HCT116 (cell line): Measurements from ENCODE around the gene AMZ1.
"Not testable (repeated sequence)": the region's sequence is repeated elsewhere in the genome, so short reads cannot be mapped to it uniquely, and the experiment has no call there.

Experiments
- ATF3 ChIP-seq: IDR thresholded peaks from 2 replicates; pipeline ENCODE4 v1.6.1; 2012
- CEBPB ChIP-seq: IDR thresholded peaks from 2 replicates; pipeline ENCODE4 v1.6.1; 2012; ENCODE audit warnings: low read depth
- ELF1 ChIP-seq: IDR thresholded peaks from 2 replicates; pipeline ENCODE4 v1.6.1; 2012; ENCODE audit warnings: low read depth, borderline replicate concordance
- EZH2 ChIP-seq: fragments of 200-600 bp; sonication (generic); IDR thresholded peaks from 2 replicates; pipeline ENCODE4 v1.6.1; 2017; ENCODE audit warnings: antibody characterized with exemption, mixed run types
- FOSL1 ChIP-seq: IDR thresholded peaks from 2 replicates; pipeline ENCODE4 v1.6.1; 2012; ENCODE audit warnings: low read depth
- MAX ChIP-seq: IDR thresholded peaks from 2 replicates; pipeline ENCODE4 v1.6.1; 2012
- POLR2A ChIP-seq: IDR thresholded peaks from 2 replicates; pipeline ENCODE4 v1.7.0; 2011; ENCODE audit warnings: borderline replicate concordance; ENCODE audit not compliant: insufficient read depth, insufficient read length; ENCODE audit errors: extremely low read depth
- POLR2AphosphoS5 ChIP-seq: IDR thresholded peaks from 2 replicates; pipeline ENCODE4 v1.6.1; 2011; ENCODE audit warnings: mild to moderate bottlenecking, low read depth, low read length, moderate library complexity
- SRF ChIP-seq: IDR thresholded peaks from 2 replicates; pipeline ENCODE4 v1.6.1; 2012; ENCODE audit warnings: low read depth
- TF ChIP-seq, protein P1 (sequence below), 3 experiments: fragments of 200-600 bp in 1 of 3; sonication (generic) in 1 of 3; IDR thresholded peaks in 2 of 3; conservative IDR thresholded peaks in 1 of 3; 2 replicates each; pipeline ENCODE4 v1.5.1; 2012 to 2017; ENCODE audit warnings: low read depth in 2 of 3, low read length in 2 of 3, antibody characterized with exemption in 1 of 3, borderline replicate concordance in 1 of 3, control low read depth in 1 of 3, mild to moderate bottlenecking in 1 of 3, mixed read lengths in 1 of 3, mixed run types in 1 of 3, moderate library complexity in 1 of 3; ENCODE audit not compliant: insufficient read depth in 1 of 3

DNA sequence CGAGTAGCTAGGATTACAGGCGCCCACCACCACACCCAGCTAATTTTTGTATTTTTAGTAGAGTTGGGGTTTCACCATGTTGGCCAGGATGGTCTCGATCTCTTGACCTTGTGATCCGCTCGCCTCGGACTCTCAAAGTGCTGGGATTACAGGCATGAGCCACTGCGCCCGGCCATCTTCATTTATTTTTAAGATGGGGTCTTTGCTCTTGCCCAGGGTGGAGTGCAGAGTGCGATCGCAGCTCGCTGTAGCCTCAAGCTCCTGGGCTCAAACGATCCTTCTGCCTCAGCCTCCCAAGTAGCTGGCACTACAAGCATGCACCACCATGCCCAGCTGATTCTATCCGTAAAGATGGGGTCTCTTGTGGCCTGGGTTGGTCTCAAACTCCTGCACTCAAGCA lies 39.2 kb downstream of the AMZ1 start:
- TF ChIP-seq, protein P1, sequence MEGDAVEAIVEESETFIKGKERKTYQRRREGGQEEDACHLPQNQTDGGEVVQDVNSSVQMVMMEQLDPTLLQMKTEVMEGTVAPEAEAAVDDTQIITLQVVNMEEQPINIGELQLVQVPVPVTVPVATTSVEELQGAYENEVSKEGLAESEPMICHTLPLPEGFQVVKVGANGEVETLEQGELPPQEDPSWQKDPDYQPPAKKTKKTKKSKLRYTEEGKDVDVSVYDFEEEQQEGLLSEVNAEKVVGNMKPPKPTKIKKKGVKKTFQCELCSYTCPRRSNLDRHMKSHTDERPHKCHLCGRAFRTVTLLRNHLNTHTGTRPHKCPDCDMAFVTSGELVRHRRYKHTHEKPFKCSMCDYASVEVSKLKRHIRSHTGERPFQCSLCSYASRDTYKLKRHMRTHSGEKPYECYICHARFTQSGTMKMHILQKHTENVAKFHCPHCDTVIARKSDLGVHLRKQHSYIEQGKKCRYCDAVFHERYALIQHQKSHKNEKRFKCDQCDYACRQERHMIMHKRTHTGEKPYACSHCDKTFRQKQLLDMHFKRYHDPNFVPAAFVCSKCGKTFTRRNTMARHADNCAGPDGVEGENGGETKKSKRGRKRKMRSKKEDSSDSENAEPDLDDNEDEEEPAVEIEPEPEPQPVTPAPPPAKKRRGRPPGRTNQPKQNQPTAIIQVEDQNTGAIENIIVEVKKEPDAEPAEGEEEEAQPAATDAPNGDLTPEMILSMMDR (IDR thresholded peaks at IDR 0.05 in 2 of 3, conservative IDR thresholded peaks at IDR 0.05 in 1 of 3; ENCODE audit: borderline replicate concordance in 1 of 3, insufficient read depth in 1 of 3, low read depth in 2 of 3, low read length in 2 of 3), result not testable (repeated sequence)
- not testable (repeated sequence) for TF ChIP-seq POLR2AphosphoS5, POLR2A, CEBPB, SRF, EZH2, ELF1, MAX, ATF3, FOSL1
